ENCODE data around the gene PPP1R9B. TPM values are rescaled to one million over a fixed set of nuclear protein-coding genes. Genes with fewer than 3 reads are reported as not detected.
A peak's percentile ranks its signal among the peaks of the same experiment; 100 is the strongest.

PPP1R9B gene
- total RNA-seq, 1 donor from 2014 or later: 92.6 TPM

- Histone ChIP-seq H3K27ac (peak overlapping the region; percentile 86), H3K27me3 (ENCODE audit: low read depth) (no peaks in the 10 kb centered on the region), H3K36me3 (peaks cover 34% of the 10 kb centered on the region), H3K4me1 (peaks cover 58% of the 10 kb centered on the region), H3K4me3 (peak overlapping the region; percentile 78), H3K9me3 (no peaks in the 10 kb centered on the region)
- ATAC-seq (peak; percentile 28 to 42), DNase-seq (peak; percentile 82)
- intact Hi-C loops (cut with DNase I): no loop called here
- no peak for TF ChIP-seq CTCF (IDR thresholded peaks at IDR 0.05)
Measured at GRCh38 chr17:50148226-50149090, 2.0 kb downstream of the PPP1R9B start.

GRCh38 chr17:50147841-50148225 is 2.6 kb downstream of the PPP1R9B start:
- no peak for DNase-seq
- H3K27ac ChIP-seq: peak overlapping the region; percentile 86

GRCh38 chr17:50146927-50147665 is 3.4 kb downstream of the PPP1R9B start:
- Histone ChIP-seq H3K4me3 (peak overlapping the region; percentile 78), H3K4me1 (peaks cover 52% of the 10 kb centered on the region), H3K36me3 (peaks cover 47% of the 10 kb centered on the region), H3K27ac (peak overlapping the region; percentile 86), H3K27me3 (ENCODE audit: low read depth) (no peaks in the 10 kb centered on the region), H3K9me3 (no peaks in the 10 kb centered on the region)
- no peak for ATAC-seq
- TF ChIP-seq CTCF (IDR thresholded peaks at IDR 0.05): no peak
- DNase-seq: no peak
- intact Hi-C loops (cut with DNase I): no loop called here

More at GRCh38 chr17:50147841-50148225, 2.6 kb downstream of the PPP1R9B start:
- Histone ChIP-seq H3K4me1 (peaks cover 54% of the 10 kb centered on the region), H3K27me3 (ENCODE audit: low read depth) (no peaks in the 10 kb centered on the region), H3K36me3 (peaks cover 40% of the 10 kb centered on the region), H3K9me3 (no peaks in the 10 kb centered on the region), H3K4me3 (peak overlapping the region; percentile 78)
- TF ChIP-seq CTCF (IDR thresholded peaks at IDR 0.05): no peak
- no peak for ATAC-seq
- intact Hi-C loops (cut with DNase I): no loop called here

GRCh38 chr17:50146230-50146926 is 4.1 kb downstream of the PPP1R9B start:
- Histone ChIP-seq H3K4me3 (peak overlapping the region; percentile 78), H3K9me3 (no peaks in the 10 kb centered on the region), H3K4me1 (peaks cover 53% of the 10 kb centered on the region), H3K27ac (peak overlapping the region; percentile 86), H3K36me3 (peaks cover 54% of the 10 kb centered on the region), H3K27me3 (ENCODE audit: low read depth) (no peaks in the 10 kb centered on the region)
- intact Hi-C loops (cut with DNase I): no loop called here
- no peak for DNase-seq
- no peak for ATAC-seq
- TF ChIP-seq CTCF (IDR thresholded peaks at IDR 0.05): no peak

GRCh38 chr17:50145532-50146229 is 4.8 kb downstream of the PPP1R9B start:
- TF ChIP-seq CTCF (IDR thresholded peaks at IDR 0.05): no peak
- Histone ChIP-seq H3K9me3 (no peaks in the 10 kb centered on the region), H3K27me3 (ENCODE audit: low read depth) (no peaks in the 10 kb centered on the region), H3K4me3 (peak overlapping the region; percentile 78), H3K27ac (peak overlapping the region; percentile 86), H3K4me1 (peaks cover 58% of the 10 kb centered on the region), H3K36me3 (peaks cover 61% of the 10 kb centered on the region)
- ATAC-seq (no peak), DNase-seq (no peak)
- intact Hi-C loops (cut with DNase I): no loop called here
